Amygdala (tissue), 56 donors: ENCODE measurements around the gene ERCC1.
A peak's percentile ranks its signal among the peaks of the same experiment; 100 is the strongest.

Experiments used
- DNase-seq, 56 donors: peaks; one replicate each; lab custom pipeline; 2025; lab: John Stamatoyannopoulos, UW

Gene ERCC1

GRCh38 chr19:45456500-45456815 lies 32.7 kb upstream of the ERCC1 start:
- DNase-seq = no peak

DNA sequence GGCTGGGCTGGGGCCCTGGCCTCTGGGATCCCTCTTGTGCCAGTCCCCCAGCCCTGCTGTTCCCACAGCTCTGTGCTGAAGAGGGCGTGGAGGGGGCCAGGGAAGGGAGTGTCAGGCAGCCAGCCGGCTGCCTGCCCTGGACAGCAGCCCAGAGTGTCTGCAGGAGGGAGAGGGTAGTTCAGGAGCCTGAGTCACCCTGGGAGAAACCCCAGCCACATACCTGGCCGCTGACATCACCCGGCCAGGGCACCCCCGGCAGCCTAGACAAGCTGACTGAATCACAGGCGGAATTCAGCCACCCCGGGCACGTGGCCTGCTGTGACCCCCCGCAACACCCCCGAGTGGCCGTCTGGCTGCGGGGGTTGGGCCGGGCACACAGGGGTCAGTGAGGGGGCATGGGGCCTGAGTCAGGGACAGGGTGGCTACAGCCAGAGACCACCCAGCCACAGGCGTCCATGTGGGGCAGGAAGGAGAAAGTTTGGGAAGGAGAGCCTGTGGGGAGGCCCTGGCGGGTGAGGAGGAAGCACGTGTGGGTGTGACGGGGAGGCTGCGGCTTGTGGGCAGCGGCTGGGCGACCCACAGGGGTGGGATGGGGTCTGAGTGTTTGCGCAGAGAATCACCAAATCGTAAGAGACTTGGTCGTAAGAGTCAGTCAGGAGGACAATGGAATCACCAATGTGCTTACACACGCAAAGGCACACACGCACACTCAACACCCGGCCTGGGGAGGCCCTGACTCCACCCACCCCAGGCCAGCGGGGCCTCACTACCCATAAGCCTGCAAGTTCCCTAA lies 32.2 kb upstream of the ERCC1 start:
- peak in 11 of 56 donors; percentile 5 to 45 (median 18) for DNase-seq

DNA sequence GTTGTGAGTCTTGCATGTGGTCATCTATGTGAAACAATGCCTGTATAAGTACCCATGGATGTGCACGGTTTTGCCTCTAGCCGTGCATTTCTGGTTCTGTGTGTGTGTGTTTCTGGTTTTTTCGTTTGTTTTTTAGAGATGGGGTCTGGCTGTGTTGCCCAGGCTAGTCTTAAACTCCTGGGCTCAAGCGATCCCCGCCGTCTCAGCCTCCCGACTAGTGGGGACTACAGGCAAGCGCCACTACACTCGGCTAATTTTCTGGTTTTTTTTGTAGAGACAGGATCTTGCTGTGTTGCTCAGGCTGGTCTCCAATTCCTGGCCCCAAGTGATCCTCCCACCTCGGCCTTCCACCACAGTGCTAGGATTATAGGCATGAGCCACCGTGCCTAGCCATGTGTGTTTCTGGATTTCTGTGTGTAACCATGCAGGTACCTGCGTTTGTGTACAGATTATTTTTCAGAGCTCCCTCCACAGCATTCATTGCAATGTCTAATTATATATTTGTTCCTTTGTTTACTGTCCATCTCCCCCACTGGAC lies 28.2 kb upstream of the ERCC1 start:
- DNase-seq = no peak

GRCh38 chr19:45451131-45451849 lies 27.6 kb upstream of the ERCC1 start:
- DNase-seq = peak in 5 of 56 donors; percentile 17 to 56 (median 39)

DNA sequence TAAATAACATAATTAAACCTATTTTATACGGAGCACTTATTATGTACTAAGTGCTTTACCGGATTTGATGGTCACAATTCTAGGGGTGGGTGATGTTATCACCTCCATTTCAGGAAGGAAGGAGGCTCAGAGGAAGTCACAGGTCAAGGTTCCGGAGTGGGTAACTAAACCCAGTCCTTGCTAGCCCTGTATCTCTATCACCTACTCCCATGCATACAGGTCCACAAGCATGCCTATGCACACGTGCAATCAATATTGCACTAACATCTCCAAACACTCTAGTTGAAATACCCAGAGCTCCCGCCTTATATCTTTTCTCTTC lies 26.3 kb upstream of the ERCC1 start:
- DNase-seq = no peak

- DNase-seq = no peak
Observed at GRCh38 chr19:45448887-45449299, 25.2 kb upstream of the ERCC1 start.

- DNase-seq = no peak
Observed at GRCh38 chr19:45448425-45448756, 24.7 kb upstream of the ERCC1 start.

- DNase-seq = no peak
Observed at GRCh38 chr19:45446944-45447343, 23.2 kb upstream of the ERCC1 start.

DNA sequence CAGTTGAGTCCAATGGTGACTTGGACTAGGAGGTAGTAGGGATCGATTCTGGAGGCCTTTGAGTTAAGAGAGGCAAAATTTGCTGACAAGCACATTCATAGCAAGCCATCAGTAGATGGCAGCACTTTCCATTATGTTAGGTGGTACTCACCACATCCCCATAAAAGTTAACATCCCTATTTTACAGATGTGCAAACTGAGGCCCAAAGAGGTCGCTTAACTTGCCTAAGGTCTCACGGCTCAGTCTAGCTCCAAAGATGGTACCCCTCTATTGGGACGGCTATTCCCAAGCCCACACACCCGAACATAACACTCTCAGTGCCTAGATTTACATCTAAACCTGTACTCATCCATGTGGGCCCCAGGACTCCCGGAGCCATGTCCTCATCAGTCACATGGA lies 22.6 kb upstream of the ERCC1 start:
- DNase-seq = no peak

GRCh38 chr19:45445139-45445538 lies 21.4 kb upstream of the ERCC1 start:
- DNase-seq = no peak

DNA sequence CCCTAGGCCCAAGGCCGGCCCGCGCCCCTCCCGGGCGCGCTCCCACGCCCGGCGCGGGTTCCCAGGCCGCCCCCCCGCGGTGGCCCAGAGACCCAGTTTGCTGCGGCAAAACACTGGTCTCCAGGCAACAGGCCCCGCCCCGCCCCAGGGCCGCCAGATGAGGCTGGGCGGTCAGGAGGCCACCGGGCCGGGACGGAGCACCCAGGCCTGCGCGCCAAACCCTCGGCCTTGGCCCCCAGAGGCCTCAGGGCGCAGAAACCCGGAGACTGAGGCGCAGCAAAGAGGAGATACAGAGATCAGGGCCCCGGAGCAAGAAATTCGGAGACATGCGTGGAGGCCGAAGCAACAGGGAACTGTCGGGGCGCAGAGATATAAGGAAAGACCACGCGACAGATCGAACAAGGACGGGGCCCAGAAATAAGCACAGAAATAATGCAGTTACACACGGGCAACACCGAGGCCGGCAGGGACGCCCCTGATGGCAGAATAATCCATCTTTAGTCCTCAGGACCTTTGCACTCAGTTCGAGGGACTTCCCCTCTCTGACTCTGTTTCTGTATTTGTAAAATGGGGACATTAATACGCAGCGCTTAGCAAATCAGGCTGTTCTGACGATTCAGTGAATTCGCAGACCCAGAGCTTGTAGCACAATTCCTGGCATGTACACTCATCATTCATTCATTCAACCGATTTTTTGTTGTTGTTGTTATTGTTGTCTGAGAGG lies 20.8 kb upstream of the ERCC1 start:
- DNase-seq = peak in 55 of 56 donors; percentile 10 to 93 (median 71)

DNA sequence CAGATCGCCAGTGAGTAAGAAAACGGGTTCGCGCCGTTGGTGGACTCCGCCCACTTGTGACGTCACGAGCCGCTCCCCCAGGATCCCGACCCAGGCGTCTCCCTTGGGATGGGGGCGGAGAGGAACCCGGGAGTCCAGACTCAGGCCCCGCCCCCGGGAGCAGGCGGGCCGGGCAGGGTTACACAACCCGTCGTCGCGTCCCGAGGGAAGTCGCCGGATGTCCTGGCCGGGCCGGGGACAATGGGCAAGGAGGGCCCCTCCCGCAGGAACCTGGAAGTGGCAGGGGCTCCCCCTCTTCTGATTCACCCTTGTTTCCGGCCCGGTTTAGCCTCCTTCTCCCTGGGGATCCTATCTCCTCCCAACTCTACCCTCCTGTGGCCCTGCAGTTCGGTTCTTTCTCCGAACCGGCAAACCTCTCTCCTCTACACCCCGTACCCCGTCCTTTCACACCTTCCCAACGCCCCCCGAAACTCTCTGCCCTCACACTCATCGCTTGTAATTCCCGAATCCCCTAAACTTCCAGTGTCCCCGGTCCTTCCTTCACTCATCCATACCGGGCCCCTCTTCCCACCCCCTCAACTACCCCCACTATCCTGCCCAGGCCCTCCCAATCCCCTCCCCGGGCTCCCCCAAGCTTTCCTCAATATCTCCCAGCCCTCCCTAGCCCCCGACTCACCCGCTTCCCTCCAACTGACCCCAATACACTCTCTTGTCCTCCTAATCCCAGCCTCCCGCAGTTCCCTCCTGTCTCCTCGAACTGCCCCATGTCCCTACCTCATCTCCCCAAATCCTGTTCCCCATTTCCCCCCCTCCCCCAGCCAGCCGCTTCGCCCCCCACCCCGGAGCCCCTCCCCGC lies 20.0 kb upstream of the ERCC1 start:
- peak in 50 of 56 donors; percentile 13 to 97 (median 59) for DNase-seq

GRCh38 chr19:45442778-45443461 lies 19.2 kb upstream of the ERCC1 start:
- DNase-seq = peak in 7 of 56 donors; percentile 5 to 57 (median 24)

GRCh38 chr19:45442408-45442777 lies 18.7 kb upstream of the ERCC1 start:
- DNase-seq = no peak

DNA sequence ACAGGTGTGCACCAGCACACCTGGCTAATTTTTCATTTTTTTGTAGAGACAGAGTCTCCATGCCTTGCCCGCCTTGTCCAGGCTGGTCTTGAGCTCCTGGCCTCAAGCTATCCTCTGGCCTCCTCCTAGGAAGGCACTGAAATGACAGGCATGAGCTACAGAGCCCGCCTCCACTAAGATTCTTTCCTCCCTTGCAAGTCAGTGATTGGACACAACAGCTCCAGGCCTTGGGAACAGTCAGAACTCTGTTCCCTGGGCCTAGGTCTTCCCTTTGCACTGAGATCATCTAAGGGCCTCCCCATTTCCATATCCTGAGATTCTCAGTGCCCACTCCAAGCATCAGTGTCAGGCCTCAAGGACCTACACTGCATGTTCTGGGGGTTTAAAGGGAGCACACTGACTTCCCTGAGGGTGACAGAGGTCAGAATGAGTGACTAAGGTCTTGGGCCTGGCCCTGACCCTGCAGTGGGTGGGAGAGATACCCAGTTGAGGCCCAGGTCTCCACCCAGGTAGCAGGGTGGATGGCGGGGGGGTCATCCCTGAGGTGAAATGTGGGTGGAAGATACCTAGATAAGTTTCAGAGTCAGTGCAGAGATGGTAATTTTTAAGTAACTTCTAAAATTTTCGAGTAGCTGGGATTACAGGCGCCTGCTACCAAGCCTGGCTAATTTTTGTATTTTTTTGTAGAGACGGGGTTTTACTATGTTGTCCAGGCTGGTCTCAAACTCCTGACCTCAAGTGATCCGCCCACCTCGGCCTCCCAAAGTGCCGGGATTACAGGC lies 17.3 kb upstream of the ERCC1 start:
- DNase-seq = no peak

DNA sequence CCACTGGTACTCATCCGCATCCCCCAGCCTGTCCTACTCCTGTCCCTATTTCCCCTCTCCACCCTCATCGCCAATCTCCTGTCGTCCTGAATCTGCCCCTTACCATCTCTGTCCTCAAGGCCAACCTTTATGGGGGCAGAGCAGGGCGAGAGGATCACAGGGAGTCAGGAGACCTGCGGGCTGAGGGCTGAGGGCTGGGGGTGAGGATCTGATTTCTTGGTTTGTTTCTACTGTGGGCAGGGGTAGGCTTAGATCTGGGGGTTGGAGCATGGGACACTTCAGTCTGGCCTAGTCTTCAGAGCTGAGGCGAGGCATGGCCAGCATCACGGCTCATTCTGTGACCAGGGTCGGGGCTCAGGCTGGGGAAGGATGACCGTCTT lies 16.5 kb upstream of the ERCC1 start:
- peak in 1 of 56 donors; percentile 37 for DNase-seq

GRCh38 chr19:45439569-45440258 lies 16.0 kb upstream of the ERCC1 start:
- peak in 54 of 56 donors; percentile 12 to 92 (median 72) for DNase-seq

GRCh38 chr19:45439190-45439568 lies 15.5 kb upstream of the ERCC1 start:
- no peak for DNase-seq

GRCh38 chr19:45437328-45437727 lies 13.6 kb upstream of the ERCC1 start:
- no peak for DNase-seq
